A549 (cell line): Measurements from ENCODE around the gene TMSB15B. TPM values are rescaled to one million over a fixed set of nuclear protein-coding genes. Genes with fewer than 3 reads are reported as not detected.

Experiments
- ATAC-seq, 2 experiments: fragments of 200-7000 bp in 1 of 2; fragments of >200 bp in 1 of 2; cut with Nextera tagmentation in 1 of 2; cut with Tn5 transposase in 1 of 2; 3 replicates each; pipeline versions ENCODE4 v1.8.0 to v1.9.1; 2018 to 2020; ENCODE audit warnings: mild to moderate bottlenecking in 1 of 2, moderate library complexity in 1 of 2
- CTCF ChIA-PET: fragments of 300-600 bp; sonication (Branson Sonifier 250); formaldehyde crosslinking; extraction: SDS; loops from one replicate; lab custom pipeline; 2021; ENCODE audit warnings: antibody characterized with exemption, inconsistent platforms; lab: Yijun Ruan, JAX
- POLR2A ChIA-PET: fragments of 350-600 bp; formaldehyde crosslinking; extraction: SDS; loops from one replicate; lab custom pipeline; 2021; ENCODE audit warnings: antibody characterized with exemption, inconsistent platforms; lab: Yijun Ruan, JAX
- DNase-seq, 2 experiments: peaks; one replicate each; pipeline versions ENCODE4 v3.0.0 to v3.0.0-alpha.2; 2011 to 2016; ENCODE audit warnings: low read depth in 1 of 2, low spot score in 1 of 2
- FAIRE-seq: peaks from 2 replicates; lab custom pipeline; 2011; peaks lifted over from hg19 to GRCh38; lab: Jason Lieb, UNC
- H3K27ac ChIP-seq, 2 experiments: fragments of >200 bp; sonication (Bioruptor Twin); formaldehyde crosslinking; 3 replicates each; pipeline ENCODE4 v1.5.1; 2016 to 2017
- H3K4me1 ChIP-seq: fragments of >200 bp; sonication (Bioruptor Twin); formaldehyde crosslinking; 3 replicates; pipeline ENCODE4 v1.6.1; 2016
- H3K4me2 ChIP-seq: fragments of >200 bp; sonication (Bioruptor Twin); formaldehyde crosslinking; 3 replicates; pipeline ENCODE4 v1.6.1; 2016
- H3K4me3 ChIP-seq: fragments of >200 bp; sonication (Bioruptor Twin); formaldehyde crosslinking; 3 replicates; pipeline ENCODE4 v1.5.1; 2016
- H3K9me3 ChIP-seq: fragments of >200 bp; sonication (Bioruptor Twin); formaldehyde crosslinking; 3 replicates; pipeline ENCODE4 v1.6.1; 2016
- BHLHE40 ChIP-seq: IDR thresholded peaks from 2 replicates; pipeline ENCODE4 v1.6.1; 2012; ENCODE audit warnings: low read depth, low read length, inconsistent platforms
- CTCF ChIP-seq: fragments of >200 bp; sonication (Bioruptor Twin); formaldehyde crosslinking; IDR thresholded peaks from 3 replicates; pipeline ENCODE4 v1.5.1; 2016
- EHMT2 ChIP-seq: fragments of 200-600 bp; sonication (generic); IDR thresholded peaks from 2 replicates; pipeline ENCODE4 v1.6.1; 2016; ENCODE audit warnings: antibody characterized with exemption, low read depth, mild to moderate bottlenecking, moderate library complexity
- EP300 ChIP-seq, 2 experiments: fragments of >200 bp; sonication (Bioruptor Twin); formaldehyde crosslinking; IDR thresholded peaks; 2 replicates in 1 of 2; 3 replicates in 1 of 2; pipeline ENCODE4 v1.6.1; 2016 to 2017
- GATA3 ChIP-seq: IDR thresholded peaks from 2 replicates; pipeline ENCODE4 v1.6.1; 2012; ENCODE audit warnings: borderline replicate concordance
- HMGXB4 ChIP-seq: fragments of 250-450 bp; sonication (Bioruptor Pico); IDR thresholded peaks from 2 replicates; pipeline ENCODE4 v1.5.0; 2021; ENCODE audit warnings: mild to moderate bottlenecking, moderate library complexity, borderline replicate concordance
- HOXA7 ChIP-seq: fragments of 250-450 bp; sonication (Bioruptor Pico); IDR thresholded peaks from 2 replicates; pipeline ENCODE4 v1.5.0; 2020; ENCODE audit warnings: mild to moderate bottlenecking, moderate library complexity
- HOXB5 ChIP-seq: fragments of 250-450 bp; sonication (Bioruptor Pico); IDR thresholded peaks from 2 replicates; pipeline ENCODE4 v1.5.0; 2020; ENCODE audit warnings: mild to moderate bottlenecking, moderate library complexity
- JUN ChIP-seq, 2 experiments: fragments of >200 bp; sonication (Bioruptor Twin); formaldehyde crosslinking; IDR thresholded peaks; 2 replicates in 1 of 2; 3 replicates in 1 of 2; pipeline ENCODE4 v1.6.1; 2016 to 2017
- KDM1A ChIP-seq: fragments of 200-600 bp; sonication (generic); IDR thresholded peaks from 2 replicates; pipeline ENCODE4 v1.6.1; 2016; ENCODE audit warnings: low read depth, mild to moderate bottlenecking
- KDM5A ChIP-seq: fragments of 200-600 bp; sonication (generic); IDR thresholded peaks from 2 replicates; pipeline ENCODE4 v1.6.1; 2016; ENCODE audit warnings: antibody characterized with exemption, mild to moderate bottlenecking
- MAZ ChIP-seq: fragments of 150-350 bp; IDR thresholded peaks from 2 replicates; pipeline ENCODE4 v1.6.1; 2014; ENCODE audit warnings: antibody characterized with exemption, low read depth, low read length, borderline replicate concordance
- NFE2L2 ChIP-seq: fragments of 150-350 bp; conservative IDR thresholded peaks from 2 replicates; pipeline ENCODE4 v1.6.1; 2014; ENCODE audit warnings: low read length
- NPAS2 ChIP-seq: fragments of 250-450 bp; sonication (Bioruptor Pico); IDR thresholded peaks from 2 replicates; pipeline ENCODE4 v1.8.0; 2022; ENCODE audit warnings: mild to moderate bottlenecking, moderate library complexity, borderline replicate concordance
- PBX3 ChIP-seq: IDR thresholded peaks from 2 replicates; pipeline ENCODE4 v1.6.1; 2012
- PHF8 ChIP-seq: fragments of 200-600 bp; sonication (generic); IDR thresholded peaks from 2 replicates; pipeline ENCODE4 v1.6.1; 2016; ENCODE audit warnings: low read depth, mild to moderate bottlenecking, antibody characterized with exemption, moderate library complexity, borderline replicate concordance
- RAD21 ChIP-seq, 2 experiments: fragments of >200 bp in 1 of 2; sonication (Bioruptor Twin) in 1 of 2; formaldehyde crosslinking in 1 of 2; IDR thresholded peaks in 1 of 2; conservative IDR thresholded peaks in 1 of 2; 2 replicates in 1 of 2; 3 replicates in 1 of 2; pipeline ENCODE4 v1.6.1; 2012 to 2018; ENCODE audit warnings: inconsistent platforms in 1 of 2
- RARB ChIP-seq: fragments of 250-450 bp; sonication (Bioruptor Pico); IDR thresholded peaks from 2 replicates; pipeline ENCODE4 v1.8.0; 2021; ENCODE audit warnings: mild to moderate bottlenecking, moderate library complexity
- RCOR1 ChIP-seq: fragments of 150-350 bp; IDR thresholded peaks from 2 replicates; pipeline ENCODE4 v1.6.1; 2014; ENCODE audit warnings: antibody characterized with exemption, low read length, low read depth
- SREBF2 ChIP-seq: fragments of 450-650 bp; IDR thresholded peaks from 2 replicates; pipeline ENCODE4 v1.6.1; 2014; ENCODE audit warnings: mild to moderate bottlenecking, moderate library complexity
- TFCP2L1 ChIP-seq: fragments of 250-450 bp; sonication (Bioruptor Pico); IDR thresholded peaks from 2 replicates; pipeline ENCODE4 v1.5.0; 2021; ENCODE audit warnings: mild to moderate bottlenecking
- TP53 ChIP-seq: fragments of 250-450 bp; sonication (Bioruptor Pico); IDR thresholded peaks from 2 replicates; pipeline ENCODE4 v1.5.0; 2021; ENCODE audit warnings: mild to moderate bottlenecking, moderate library complexity
- ZC3H11A ChIP-seq: fragments of 450-650 bp; IDR thresholded peaks from 2 replicates; pipeline ENCODE4 v1.6.1; 2014; ENCODE audit warnings: antibody characterized with exemption, mild to moderate bottlenecking
- ZFP36 ChIP-seq: fragments of 450-650 bp; IDR thresholded peaks from 2 replicates; pipeline ENCODE4 v1.6.1; 2014; ENCODE audit warnings: borderline replicate concordance; ENCODE audit not compliant: partially characterized antibody
- ZNF302 ChIP-seq: fragments of 250-450 bp; sonication (Bioruptor Pico); IDR thresholded peaks from 2 replicates; pipeline ENCODE4 v1.9.0; 2021; ENCODE audit warnings: inconsistent platforms, mild to moderate bottlenecking, moderate library complexity
- ZSCAN20 ChIP-seq: fragments of 250-450 bp; sonication (Bioruptor Pico); IDR thresholded peaks from 2 replicates; pipeline ENCODE4 v1.8.0; 2022; ENCODE audit warnings: mild to moderate bottlenecking, moderate library complexity
- WGBS: methylation state at CpG from one replicate; pipeline ENCODE4 v1.1.6; 2017; ENCODE audit errors: missing lambda C conversion rate; 5-methylcytosine and 5-hydroxymethylcytosine counted together
- polyA plus RNA-seq, 4 experiments: library from polyadenylated mRNA; depleted of rRNA in 3 of 4; stranded (reverse); fragments of >200 nt; fragmentation: RNase III in 1 of 4; extraction: RNeasy Plus Mini Kit Qiagen cat#74134 plus additional on column Dnase treatment in 1 of 4; gene quantifications; 2 replicates in 3 of 4; 3 replicates in 1 of 4; pipeline ENCODE4 v1.2.3, GENCODE V29; 2011 to 2017

The TMSB15B gene
- polyA plus RNA-seq, 2 of the 4 experiments (the other 2 are of a cell fraction), result 6.5 to 12.2 TPM

GRCh38 chrX:104008831-104009230 is 46.4 kb downstream of the TMSB15B start:
- ATAC-seq (no peak), DNase-seq (no peak), FAIRE-seq (no peak)
- H3K9me3 ChIP-seq, result no peaks in the 10 kb centered on the region
- H3K27ac ChIP-seq, result no peak overlapping the region
- 4% methylated on average over 5 of the region's 5 CpGs for WGBS
- no peaks in the 10 kb centered on the region for H3K4me1 ChIP-seq
- no peak overlapping the region for H3K4me2 ChIP-seq
- no peak overlapping the region for H3K4me3 ChIP-seq
- no peak for TF ChIP-seq TFCP2L1 (CRISPR knock-in tag)
- TF ChIP-seq TP53 (CRISPR knock-in tag), result no peak
- no peak for TF ChIP-seq HOXB5
- TF ChIP-seq ZC3H11A, result no peak
- no peak for TF ChIP-seq SREBF2
- TF ChIP-seq MAZ, result no peak
- TF ChIP-seq ZFP36, result no peak
- no peak for TF ChIP-seq NFE2L2
- TF ChIP-seq KDM5A, result no peak
- TF ChIP-seq PHF8, result no peak
- TF ChIP-seq HMGXB4 (CRISPR knock-in tag), result no peak
- no peak for TF ChIP-seq PBX3
- no peak for TF ChIP-seq BHLHE40
- no peak for TF ChIP-seq HOXA7 (CRISPR knock-in tag)
- no peak for TF ChIP-seq KDM1A
- TF ChIP-seq EP300 (IDR thresholded peaks at IDR 0.05), result no peak
- TF ChIP-seq ZNF302 (CRISPR knock-in tag), result no peak
- TF ChIP-seq, all 56 proteins: peak for 0
- CTCF ChIA-PET, result no interaction called here
- POLR2A ChIA-PET, result no interaction called here

- FAIRE-seq (no peak), DNase-seq (no peak)
- H3K4me2 ChIP-seq, result no peak overlapping the region
- no peak overlapping the region for H3K27ac ChIP-seq
- TF ChIP-seq RARB (CRISPR knock-in tag), result no peak
- no peak for TF ChIP-seq JUN (IDR thresholded peaks at IDR 0.05)
- no peak for TF ChIP-seq CTCF
- no peak for TF ChIP-seq RAD21 (conservative IDR thresholded peaks at IDR 0.05 in 1 of 2, IDR thresholded peaks at IDR 0.05 in 1 of 2)
- TF ChIP-seq GATA3, result no peak
- TF ChIP-seq, all 56 proteins: peak for 0
- Histone ChIP-seq H3K4me1 (no peaks in the 10 kb centered on the region), H3K9me3 (no peaks in the 10 kb centered on the region), H3K4me3 (no peak overlapping the region)
- 79% methylated on average over 8 of the region's 24 CpGs for WGBS
- ATAC-seq, result no peak
- ChIA-PET POLR2A (no interaction called here), CTCF (no interaction called here)
These were observed 50.7 kb downstream of the TMSB15B start for GRCh38 chrX:104013158-104013557.

GRCh38 chrX:104013606-104014005 is 51.2 kb downstream of the TMSB15B start, which contains the start of gene H2BW1:
Gene H2BW1, minus strand, starts transcription at chrX:104013708. Its CDS starts 132 bp downstream, at chrX:104013576.
- H3K9me3 ChIP-seq, result no peaks in the 10 kb centered on the region
- CTCF ChIA-PET, result no interaction called here
- no peak within 1 kb of the TSS for H3K4me2 ChIP-seq
- no peak within 1 kb of the TSS for H3K27ac ChIP-seq
- no peak for FAIRE-seq
- POLR2A ChIA-PET, result no interaction called here
- WGBS, result 73% methylated on average over 10 of the region's 20 CpGs
- ATAC-seq, result no peak
- H3K4me1 ChIP-seq, result no peaks in the 10 kb centered on the region
- no peak for DNase-seq
- no peak within 1 kb of the TSS for H3K4me3 ChIP-seq
- TF ChIP-seq ZC3H11A (no peak), RCOR1 (no peak), CTCF (no peak), KDM5A (no peak), MAZ (no peak), HOXA7 (CRISPR knock-in tag) (no peak), EHMT2 (no peak), PHF8 (no peak), GATA3 (no peak), ZSCAN20 (CRISPR knock-in tag) (no peak), NPAS2 (CRISPR knock-in tag) (no peak)
